SJSA1 (cell line): Measurements from ENCODE around the gene CUL2. TPM values are rescaled to one million over a fixed set of nuclear protein-coding genes. Genes with fewer than 3 reads are reported as not detected.
A peak's percentile ranks its signal among the peaks of the same experiment; 100 is the strongest.
"Not testable (repeated sequence)": the region's sequence is repeated elsewhere in the genome, so short reads cannot be mapped to it uniquely, and the experiment has no call there.

Experiments
- DNase-seq, 2 experiments: peaks; one replicate each; pipeline ENCODE4 v3.0.0-alpha.2; 2015 to 2020; ENCODE audit warnings: low spot score in 2 of 2, low read depth in 1 of 2
- H3K27ac ChIP-seq: fragments of 250-450 bp; sonication (Bioruptor Pico); 2 replicates; pipeline ENCODE4 v1.5.1; 2020; ENCODE audit warnings: mild to moderate bottlenecking, moderate library complexity
- H3K27me3 ChIP-seq: fragments of 250-450 bp; sonication (Bioruptor Pico); replicated peaks from 2 replicates; pipeline ENCODE4 v1.5.1; 2020; ENCODE audit warnings: mild to moderate bottlenecking, moderate library complexity
- H3K36me3 ChIP-seq: fragments of 250-450 bp; sonication (Bioruptor Pico); 2 replicates; pipeline ENCODE4 v1.5.1; 2020; ENCODE audit warnings: mild to moderate bottlenecking
- H3K4me1 ChIP-seq: fragments of 250-450 bp; sonication (Bioruptor Pico); replicated peaks from 2 replicates; pipeline ENCODE4 v1.6.1; 2021; ENCODE audit warnings: mild to moderate bottlenecking
- H3K4me3 ChIP-seq: fragments of 250-450 bp; sonication (Bioruptor Pico); 2 replicates; pipeline ENCODE4 v1.5.1; 2020; ENCODE audit warnings: mild to moderate bottlenecking
- H3K9me3 ChIP-seq: fragments of 250-450 bp; sonication (Bioruptor Pico); replicated peaks from 2 replicates; pipeline ENCODE4 v1.5.1; 2020; ENCODE audit warnings: mild to moderate bottlenecking
- total RNA-seq: library from RNA; depleted of rRNA; stranded (reverse); fragments of >200 nt; shearing (Covaris generic); gene quantifications from 2 replicates; pipeline ENCODE4 v1.2.3, GENCODE V29; 2014

The CUL2 gene
- total RNA-seq, 1 experiment from 2014 or later = 36.5 TPM

DNA sequence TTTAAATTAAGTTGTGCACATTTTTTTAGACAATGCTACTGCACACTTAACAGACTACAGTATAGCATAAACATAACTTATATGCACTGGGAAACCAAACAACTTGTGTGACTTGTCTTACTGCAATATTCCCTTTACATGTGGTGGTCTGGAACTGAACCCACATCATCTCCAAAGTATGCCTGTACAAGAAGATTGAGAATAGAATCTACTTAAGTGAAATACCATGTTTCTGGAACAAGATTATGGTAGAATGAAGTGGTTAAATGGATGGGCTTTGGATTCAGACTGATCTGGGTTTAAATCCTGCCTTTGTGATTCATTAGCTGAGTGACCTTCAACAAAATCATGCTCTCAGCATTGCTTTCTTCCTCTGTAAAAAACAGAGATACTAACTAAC is 30.7 kb downstream of the CUL2 start:
- peaks cover 17% of the 10 kb centered on the region for H3K4me1 ChIP-seq
- no peaks in the 10 kb centered on the region for H3K9me3 ChIP-seq
- no peak for DNase-seq
- H3K4me3 ChIP-seq = no peak overlapping the region
- no peak overlapping the region for H3K27ac ChIP-seq
- H3K27me3 ChIP-seq = no peaks in the 10 kb centered on the region
- H3K36me3 ChIP-seq = peaks cover 43% of the 10 kb centered on the region

DNA sequence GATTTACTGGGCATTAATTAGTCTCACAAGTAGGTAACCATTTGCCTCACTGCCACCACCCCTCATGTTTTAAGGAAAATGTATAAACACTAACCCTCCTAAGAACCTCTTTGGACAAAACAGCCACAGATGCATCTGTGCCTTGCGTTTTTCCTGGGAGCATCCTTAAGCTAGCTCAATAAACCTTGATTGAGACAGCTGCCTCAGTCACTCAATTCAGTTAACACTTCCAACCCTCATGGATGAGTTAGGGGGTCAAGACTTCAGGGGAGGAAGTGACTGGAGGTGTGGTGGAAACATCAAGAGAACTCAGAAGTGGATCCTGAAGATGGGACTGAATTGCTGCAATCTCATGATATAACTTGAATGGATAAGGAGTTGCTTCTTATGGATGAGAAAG is 31.5 kb downstream of the CUL2 start:
- Histone ChIP-seq H3K4me1 (peaks cover 17% of the 10 kb centered on the region), H3K4me3 (no peak overlapping the region), H3K27ac (peak overlapping the region; percentile 32; the same call in 1 of the 2 replicates), H3K27me3 (no peaks in the 10 kb centered on the region), H3K9me3 (no peaks in the 10 kb centered on the region), H3K36me3 (peaks cover 44% of the 10 kb centered on the region)
- no peak for DNase-seq

DNA sequence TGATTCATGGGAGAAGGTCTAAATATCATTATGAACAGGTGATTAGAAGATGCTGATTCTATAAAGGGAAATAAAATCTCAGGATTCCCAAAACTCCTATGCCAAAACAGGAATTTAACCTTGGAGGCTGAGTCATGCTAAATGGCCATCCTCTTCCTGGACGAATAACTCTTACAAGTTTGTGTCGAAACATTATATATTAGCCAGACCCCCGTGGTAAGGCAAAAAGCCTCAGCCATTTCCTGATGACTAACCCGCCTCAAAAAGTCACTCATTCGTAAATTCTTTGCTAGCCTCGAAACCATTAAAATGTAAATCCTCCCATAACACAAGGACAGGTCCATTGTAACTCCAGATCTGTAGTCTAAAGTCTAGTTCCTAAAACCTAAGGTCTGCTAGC is 32.0 kb downstream of the CUL2 start:
- Histone ChIP-seq H3K4me3 (no peak overlapping the region), H3K36me3 (peaks cover 44% of the 10 kb centered on the region), H3K27me3 (no peaks in the 10 kb centered on the region), H3K27ac (peak overlapping the region; percentile 32; the same call in 1 of the 2 replicates), H3K9me3 (no peaks in the 10 kb centered on the region), H3K4me1 (peaks cover 17% of the 10 kb centered on the region)
- DNase-seq = peak; percentile 44 to 52

GRCh38 chr10:35056686-35057085 is 33.5 kb downstream of the CUL2 start:
- no peaks in the 10 kb centered on the region for H3K27me3 ChIP-seq
- H3K9me3 ChIP-seq = no peaks in the 10 kb centered on the region
- no peak overlapping the region for H3K4me3 ChIP-seq
- DNase-seq = no peak
- no peak overlapping the region for H3K27ac ChIP-seq
- peaks cover 17% of the 10 kb centered on the region for H3K4me1 ChIP-seq
- peaks cover 44% of the 10 kb centered on the region for H3K36me3 ChIP-seq

GRCh38 chr10:35056133-35056532 is 34.0 kb downstream of the CUL2 start:
- Histone ChIP-seq H3K27me3 (no peaks in the 10 kb centered on the region), H3K4me1 (peaks cover 17% of the 10 kb centered on the region), H3K27ac (no peak overlapping the region), H3K4me3 (no peak overlapping the region), H3K9me3 (no peaks in the 10 kb centered on the region), H3K36me3 (peaks cover 47% of the 10 kb centered on the region)
- DNase-seq = no peak

GRCh38 chr10:35050568-35050967 is 39.6 kb downstream of the CUL2 start:
- H3K4me1 ChIP-seq = no peaks in the 10 kb centered on the region
- no peak for DNase-seq
- no peaks in the 10 kb centered on the region for H3K9me3 ChIP-seq
- peaks cover 61% of the 10 kb centered on the region for H3K36me3 ChIP-seq
- H3K27me3 ChIP-seq = no peaks in the 10 kb centered on the region
- H3K4me3 ChIP-seq = no peak overlapping the region
- no peak overlapping the region for H3K27ac ChIP-seq

DNA sequence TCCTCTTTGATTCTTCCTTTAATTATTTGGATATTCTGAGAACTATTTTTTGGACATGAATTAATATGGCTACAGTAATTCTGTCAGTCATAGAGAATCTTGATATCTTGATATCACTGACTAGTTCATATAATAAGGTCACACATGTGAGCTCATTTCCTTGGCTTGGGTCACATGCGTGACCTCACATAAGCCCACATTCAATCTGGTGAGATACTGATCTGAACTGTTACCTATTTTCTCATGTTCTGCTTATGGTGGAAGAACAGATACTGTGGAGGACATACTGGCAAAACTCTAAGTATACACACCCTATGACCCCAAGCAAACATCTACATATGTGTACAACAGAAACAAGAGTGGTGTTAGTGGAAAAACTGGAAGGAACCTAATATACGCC is 44.1 kb downstream of the CUL2 start:
- Histone ChIP-seq H3K4me3 (no peak overlapping the region), H3K4me1 (peaks cover 4% of the 10 kb centered on the region; the same call in 1 of the 2 replicates), H3K27me3 (no peaks in the 10 kb centered on the region), H3K9me3 (no peaks in the 10 kb centered on the region), H3K27ac (no peak overlapping the region), H3K36me3 (peaks cover 59% of the 10 kb centered on the region)
- no peak for DNase-seq

- not testable (repeated sequence) for H3K27me3 ChIP-seq, H3K9me3 ChIP-seq, H3K27ac ChIP-seq, DNase-seq, H3K4me1 ChIP-seq, H3K4me3 ChIP-seq
- peaks cover 59% of the 10 kb centered on the region for H3K36me3 ChIP-seq
Observed at GRCh38 chr10:35045275-35045674, 44.9 kb downstream of the CUL2 start.

DNA sequence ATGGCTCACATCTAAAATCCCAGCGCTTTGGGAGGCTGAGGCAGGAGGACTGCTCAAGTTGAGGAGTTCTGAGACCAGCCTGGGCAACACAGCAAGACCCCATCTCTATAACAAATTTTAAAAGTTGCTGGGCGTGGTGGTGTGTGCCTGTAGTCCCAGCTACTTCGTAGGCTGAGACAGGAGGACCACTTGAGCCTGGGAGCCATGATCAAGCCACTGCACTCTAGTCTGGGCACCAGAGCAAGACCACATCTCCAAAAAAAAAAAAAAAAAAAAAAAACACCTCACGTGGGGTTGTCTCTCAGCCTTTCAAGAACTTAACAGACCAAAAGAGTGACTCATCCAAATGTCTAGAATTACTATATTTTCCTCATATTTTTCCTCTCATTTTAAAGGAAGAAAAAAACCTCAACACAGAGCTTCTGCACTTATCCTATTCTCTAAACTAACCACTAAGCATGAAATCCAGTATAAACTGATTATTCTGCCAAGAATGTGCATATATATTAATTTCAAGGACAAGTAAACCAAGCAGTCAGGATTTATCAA is 46.3 kb downstream of the CUL2 start:
- Histone ChIP-seq H3K4me1 (peaks cover 4% of the 10 kb centered on the region; the same call in 1 of the 2 replicates), H3K36me3 (peaks cover 54% of the 10 kb centered on the region), H3K27ac (no peak overlapping the region), H3K4me3 (no peak overlapping the region), H3K9me3 (no peaks in the 10 kb centered on the region), H3K27me3 (no peaks in the 10 kb centered on the region)
- DNase-seq = no peak

DNA sequence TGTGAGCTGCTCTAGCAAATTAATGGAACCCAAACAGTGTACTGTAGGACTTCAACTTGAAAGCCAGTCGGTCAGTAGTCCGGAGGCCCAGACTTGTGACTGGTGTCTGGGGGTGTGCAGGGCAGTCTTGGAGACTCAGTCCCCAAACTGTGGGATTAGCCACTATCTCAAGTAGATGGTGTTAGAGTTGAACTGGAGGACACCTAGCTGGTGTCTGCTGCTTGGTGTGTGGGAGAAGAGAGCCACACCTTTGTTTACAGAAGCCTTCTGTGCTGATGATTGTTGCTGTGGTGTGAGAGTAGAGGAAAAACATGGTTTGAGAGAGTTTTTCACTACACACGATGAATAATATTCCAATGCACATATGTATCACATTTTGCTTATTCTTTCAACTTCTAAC is 47.4 kb downstream of the CUL2 start:
- DNase-seq = no peak
- Histone ChIP-seq H3K9me3 (no peaks in the 10 kb centered on the region), H3K4me3 (no peak overlapping the region), H3K36me3 (peaks cover 44% of the 10 kb centered on the region), H3K27ac (no peak overlapping the region), H3K27me3 (no peaks in the 10 kb centered on the region), H3K4me1 (peaks cover 4% of the 10 kb centered on the region; the same call in 1 of the 2 replicates)

- no peak for DNase-seq
- H3K4me3 ChIP-seq = no peak overlapping the region
- peaks cover 4% of the 10 kb centered on the region; the same call in 1 of the 2 replicates for H3K4me1 ChIP-seq
- no peaks in the 10 kb centered on the region for H3K27me3 ChIP-seq
- H3K27ac ChIP-seq = no peak overlapping the region
- peaks cover 50% of the 10 kb centered on the region for H3K36me3 ChIP-seq
- H3K9me3 ChIP-seq = no peaks in the 10 kb centered on the region
Observed at GRCh38 chr10:35041502-35041879, 48.6 kb downstream of the CUL2 start.

- H3K27ac ChIP-seq = no peak overlapping the region
- no peaks in the 10 kb centered on the region for H3K27me3 ChIP-seq
- H3K36me3 ChIP-seq = peaks cover 50% of the 10 kb centered on the region
- DNase-seq = peak in 1 of 2 experiments; percentile 13
- no peaks in the 10 kb centered on the region for H3K9me3 ChIP-seq
- H3K4me3 ChIP-seq = no peak overlapping the region
- peaks cover 4% of the 10 kb centered on the region; the same call in 1 of the 2 replicates for H3K4me1 ChIP-seq
Observed at GRCh38 chr10:35040760-35041501, 49.2 kb downstream of the CUL2 start.

DNA sequence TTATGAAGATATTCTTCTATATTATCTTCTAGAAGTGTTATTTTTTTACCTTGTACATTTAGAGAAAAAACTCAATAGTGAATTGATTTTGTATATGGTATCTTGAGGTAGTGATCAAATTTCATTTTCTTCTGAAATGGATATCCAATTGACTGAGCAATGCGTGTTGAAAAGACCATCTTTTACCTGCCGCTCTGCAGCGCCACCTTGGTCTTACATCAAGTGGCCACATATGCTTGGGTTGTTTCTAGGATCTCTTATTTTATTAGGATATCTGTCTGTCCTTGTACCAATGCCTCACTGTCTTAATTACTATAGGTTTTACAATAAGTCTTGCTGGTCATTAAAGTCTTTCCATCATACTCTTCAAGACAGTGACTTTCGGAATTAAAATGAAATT is 53.0 kb downstream of the CUL2 start:
- no peak overlapping the region for H3K4me3 ChIP-seq
- H3K36me3 ChIP-seq = peaks cover 52% of the 10 kb centered on the region
- H3K27ac ChIP-seq = no peak overlapping the region
- peaks cover 4% of the 10 kb centered on the region; the same call in 1 of the 2 replicates for H3K4me1 ChIP-seq
- DNase-seq = no peak
- no peaks in the 10 kb centered on the region for H3K27me3 ChIP-seq
- H3K9me3 ChIP-seq = no peaks in the 10 kb centered on the region

DNA sequence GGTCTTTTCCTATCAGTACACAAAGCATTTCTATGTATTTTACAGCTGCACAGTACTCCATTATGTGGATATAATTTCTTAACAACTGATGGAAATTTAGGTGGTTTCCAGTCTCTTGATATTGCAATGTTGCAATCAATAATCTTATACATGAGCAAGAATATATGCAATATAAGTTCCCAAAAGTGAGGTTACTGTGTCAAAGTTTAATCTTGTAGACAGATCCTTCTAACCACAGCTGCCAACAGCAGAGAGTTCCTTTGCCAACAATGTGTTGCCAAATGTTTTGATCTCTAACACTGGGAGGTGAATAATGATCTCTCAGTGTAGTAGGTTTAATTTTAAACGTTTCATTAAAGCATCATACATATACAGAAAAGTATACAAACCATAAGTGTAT is 54.5 kb downstream of the CUL2 start:
- H3K27me3 ChIP-seq = no peaks in the 10 kb centered on the region
- DNase-seq = no peak
- no peak overlapping the region for H3K27ac ChIP-seq
- H3K9me3 ChIP-seq = no peaks in the 10 kb centered on the region
- no peak overlapping the region for H3K4me3 ChIP-seq
- no peaks in the 10 kb centered on the region for H3K4me1 ChIP-seq
- H3K36me3 ChIP-seq = peaks cover 54% of the 10 kb centered on the region
